Activated CD8-positive, alpha-beta memory T cell treated with anti-CD3 and anti-CD28 coated beads, Interleukin-2, amount 50 U/mL, for 48 hours (primary cell): ENCODE results near the gene PKLR.
A peak's percentile ranks its signal among the peaks of the same experiment; 100 is the strongest.

ENCODE experiments used
- DNase-seq: peaks from one replicate; pipeline ENCODE4 v3.0.0-alpha.2; 2020

PKLR gene

DNA sequence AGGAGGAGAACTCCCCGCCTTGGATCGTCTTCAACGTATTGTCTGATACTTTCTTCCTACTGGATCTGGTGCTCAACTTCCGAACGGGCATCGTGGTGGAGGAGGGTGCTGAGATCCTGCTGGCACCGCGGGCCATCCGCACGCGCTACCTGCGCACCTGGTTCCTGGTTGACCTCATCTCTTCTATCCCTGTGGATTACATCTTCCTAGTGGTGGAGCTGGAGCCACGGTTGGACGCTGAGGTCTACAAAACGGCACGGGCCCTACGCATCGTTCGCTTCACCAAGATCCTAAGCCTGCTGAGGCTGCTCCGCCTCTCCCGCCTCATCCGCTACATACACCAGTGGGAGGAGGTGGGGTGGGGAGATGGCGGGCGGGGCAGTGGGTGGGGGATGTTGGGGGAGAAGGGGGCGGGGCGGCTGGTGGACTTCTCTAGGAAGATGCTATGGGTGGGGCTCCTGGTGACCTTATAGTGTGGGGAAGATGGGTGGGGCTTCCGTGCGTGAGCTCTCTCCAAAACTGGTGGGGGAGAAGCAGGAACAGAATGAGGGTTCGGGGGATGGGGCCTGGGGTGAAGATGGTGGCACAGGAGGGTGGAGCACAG, 18.6 kb downstream of the PKLR start:
- no peak for DNase-seq

GRCh38 chr1:155279268-155279667, 22.0 kb downstream of the PKLR start:
- DNase-seq = no peak

DNA sequence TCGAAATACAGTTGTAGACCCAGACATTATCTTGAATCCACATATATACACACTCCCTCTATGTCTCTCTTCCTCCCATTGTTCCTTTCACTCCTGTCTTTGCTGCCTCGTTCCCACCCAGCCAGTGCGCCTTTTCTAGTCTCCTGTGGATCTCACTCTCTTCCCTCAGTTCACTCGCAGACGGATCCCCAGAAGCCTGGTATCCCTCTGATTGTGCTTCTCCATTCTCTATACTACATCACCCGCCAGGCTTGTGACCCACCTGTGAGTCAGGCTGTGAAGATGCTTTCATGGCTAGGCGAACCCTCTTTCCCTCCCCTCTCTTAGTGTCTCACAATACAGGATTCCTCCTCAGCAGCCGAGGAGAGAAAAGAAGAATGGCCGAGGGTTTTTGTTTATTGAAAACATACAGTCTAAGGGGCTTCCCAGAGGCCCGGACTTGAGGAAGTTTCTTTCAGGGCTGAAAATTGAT, 22.5 kb downstream of the PKLR start:
- no peak for DNase-seq

DNA sequence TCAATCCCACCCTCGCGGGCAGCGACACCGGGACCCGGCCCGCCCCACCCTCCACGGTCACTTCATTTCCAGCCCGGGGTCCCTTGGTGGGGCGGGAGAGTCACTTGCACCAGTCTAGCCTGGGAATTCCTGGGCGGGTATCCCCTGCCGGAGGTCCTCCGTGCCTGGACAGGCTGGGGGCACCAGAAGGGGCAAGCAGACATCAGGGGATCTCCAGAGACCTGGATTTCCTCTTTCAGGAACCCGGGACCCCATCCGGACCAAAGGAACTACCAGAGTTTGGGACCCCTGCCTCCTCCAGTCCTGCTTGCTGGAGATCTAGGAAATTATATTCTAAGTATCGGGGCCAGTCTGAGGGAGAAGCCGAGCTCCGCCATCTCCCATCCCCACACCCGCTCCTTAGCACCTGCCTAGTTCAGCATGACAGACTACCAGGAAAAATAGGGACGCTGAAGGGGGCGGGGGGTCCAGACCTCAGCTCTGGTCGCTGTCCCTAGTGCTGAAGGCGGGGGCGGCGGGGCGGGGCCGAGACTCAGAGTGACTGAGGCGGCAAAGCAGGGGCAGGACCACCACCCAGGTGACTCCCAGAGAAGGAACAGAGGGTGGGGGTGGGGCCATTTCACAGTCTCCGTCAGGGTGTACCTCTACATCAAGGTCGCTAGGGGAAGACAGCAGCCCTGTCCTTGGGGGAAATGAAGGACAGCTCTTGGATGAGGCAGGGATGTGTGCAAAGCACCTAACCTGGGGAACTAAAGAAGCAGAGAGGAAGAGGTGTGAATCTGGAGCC, 23.1 kb downstream of the PKLR start:
- DNase-seq = peak; percentile 89

DNA sequence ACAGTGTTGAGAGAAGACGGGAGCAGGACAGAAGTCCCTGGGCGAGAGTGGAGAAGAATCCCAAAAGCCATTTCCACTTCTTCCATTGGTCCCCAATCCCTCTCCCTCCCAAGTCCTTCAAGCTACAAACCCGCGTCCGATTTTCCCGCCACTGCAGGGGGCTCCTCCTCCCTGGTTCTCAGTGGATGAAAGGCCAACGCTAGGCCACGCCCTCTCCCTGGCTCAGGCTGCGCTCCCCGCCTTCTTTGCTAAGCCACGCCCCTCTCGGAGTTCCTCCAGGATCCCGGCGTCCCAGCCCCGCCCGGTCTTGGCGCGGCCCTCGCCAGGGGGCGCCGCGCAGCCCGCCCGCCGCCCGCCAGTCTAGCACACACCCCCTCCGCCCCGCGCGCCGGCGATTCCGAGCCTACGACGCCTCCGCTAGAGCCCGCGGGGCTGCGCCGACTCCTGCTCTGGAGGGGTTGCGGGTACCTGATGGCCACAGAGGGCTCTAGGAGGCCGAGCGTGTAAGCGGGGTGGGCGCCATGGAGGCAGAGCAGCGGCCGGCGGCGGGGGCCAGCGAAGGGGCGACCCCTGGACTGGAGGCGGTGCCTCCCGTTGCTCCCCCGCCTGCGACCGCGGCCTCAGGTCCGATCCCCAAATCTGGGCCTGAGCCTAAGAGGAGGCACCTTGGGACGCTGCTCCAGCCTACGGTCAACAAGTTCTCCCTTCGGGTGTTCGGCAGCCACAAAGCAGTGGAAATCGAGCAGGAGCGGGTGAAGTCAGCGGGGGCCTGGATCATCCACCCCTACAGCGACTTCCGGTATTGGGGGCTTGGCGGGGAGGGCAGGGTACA, 24.0 kb downstream of the PKLR start, which contains the start of gene HCN3:
Gene HCN3 (plus strand): TSS at position 394 of the 832 bp plus-strand sequence. CDS start 128 bp downstream, at position 522.
- DNase-seq = peak; percentile 96

DNA sequence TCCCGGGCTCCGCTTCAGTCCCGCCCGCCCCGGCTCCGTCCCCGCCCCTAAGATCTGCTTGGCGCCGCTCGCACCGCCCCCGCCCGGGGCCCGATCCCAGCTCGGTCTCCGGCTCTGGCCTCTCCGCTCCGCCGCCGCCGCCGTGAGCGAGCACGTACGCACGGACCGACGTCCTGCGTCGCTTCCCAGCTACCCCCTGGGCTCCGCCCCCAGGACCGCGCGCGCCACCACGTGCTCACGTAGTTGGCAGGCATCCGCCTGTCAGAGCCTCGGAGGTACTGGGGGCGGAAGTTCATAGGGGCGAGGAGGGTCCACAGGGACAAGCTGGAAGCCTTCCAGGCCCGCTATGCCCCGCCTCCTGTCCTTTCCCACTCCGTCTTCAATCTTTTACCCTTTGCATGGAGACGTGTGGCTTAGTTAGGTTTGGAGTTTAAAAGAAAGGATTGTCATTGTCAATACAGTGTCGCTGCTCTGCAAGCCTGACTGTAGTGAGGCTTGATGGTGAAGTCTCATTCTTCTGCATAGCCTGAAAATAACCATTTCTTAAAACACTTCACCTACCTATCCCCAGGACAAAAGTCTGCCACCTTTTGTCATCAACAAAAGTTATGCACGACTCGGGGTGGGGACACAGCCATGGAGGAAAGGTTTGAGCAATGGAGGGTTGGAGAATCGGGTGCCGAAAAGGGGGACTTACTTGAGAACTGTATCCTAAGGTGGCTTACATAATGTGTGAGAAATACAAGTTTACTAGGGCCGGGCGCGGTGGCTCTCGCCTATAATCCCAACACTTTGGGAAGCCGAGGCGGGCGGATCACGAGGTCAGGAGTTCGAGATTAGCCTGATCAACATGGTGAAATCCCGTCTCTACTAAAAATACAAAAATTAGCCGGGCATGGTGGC, 27.6 kb downstream of the PKLR start, which contains the start of gene CLK2:
Gene CLK2 (minus strand): TSS at position 162 of the 903 bp plus-strand sequence. CDS start 2,527 bp downstream, outside the sequence.
- DNase-seq = peak; percentile 98

GRCh38 chr1:155272466-155273342, 28.5 kb downstream of the PKLR start:
- DNase-seq = no peak

DNA sequence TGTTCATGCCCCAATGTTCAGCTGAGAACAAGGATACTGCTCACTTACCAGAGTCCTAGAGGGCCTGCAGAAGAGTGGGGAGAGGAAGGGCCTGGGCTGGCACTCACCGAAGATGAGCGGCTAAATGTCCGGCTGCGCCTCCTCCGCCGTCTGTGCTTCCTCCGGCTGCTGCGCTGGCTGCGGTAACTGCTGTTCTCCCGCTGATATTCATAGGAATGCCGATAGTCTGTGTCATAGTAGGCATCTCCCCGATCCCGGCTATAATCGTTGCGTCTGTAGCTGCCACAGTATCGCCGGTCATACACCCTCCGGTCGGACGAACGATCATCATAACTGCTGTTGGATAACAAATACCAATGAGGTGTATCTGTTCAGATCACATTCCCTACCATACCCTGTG, 31.9 kb downstream of the PKLR start:
- DNase-seq = no peak

DNA sequence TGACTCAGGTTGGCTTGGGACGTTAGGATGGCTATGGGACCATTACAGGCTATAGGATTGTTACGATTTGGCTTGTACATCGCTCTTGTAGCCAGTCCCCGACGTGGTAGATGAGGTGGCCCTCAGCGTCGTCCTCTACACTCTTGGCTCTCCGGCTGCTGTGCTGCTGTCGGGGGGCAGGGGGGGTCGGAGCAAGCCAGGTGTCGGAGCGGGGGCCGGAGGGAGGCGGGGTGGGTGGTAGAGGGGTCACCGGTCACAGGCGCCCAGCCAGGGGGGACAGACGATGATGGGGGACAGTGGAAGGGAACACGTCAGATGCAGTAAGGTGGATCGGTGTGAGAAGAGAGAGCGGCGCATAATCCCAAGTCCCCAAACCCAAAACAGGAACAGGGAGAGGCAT, 32.6 kb downstream of the PKLR start:
- no peak for DNase-seq

GRCh38 chr1:155267373-155267772, 33.9 kb downstream of the PKLR start:
- DNase-seq = no peak

- DNase-seq = no peak
Observed at GRCh38 chr1:155266553-155266952, 34.7 kb downstream of the PKLR start.

DNA sequence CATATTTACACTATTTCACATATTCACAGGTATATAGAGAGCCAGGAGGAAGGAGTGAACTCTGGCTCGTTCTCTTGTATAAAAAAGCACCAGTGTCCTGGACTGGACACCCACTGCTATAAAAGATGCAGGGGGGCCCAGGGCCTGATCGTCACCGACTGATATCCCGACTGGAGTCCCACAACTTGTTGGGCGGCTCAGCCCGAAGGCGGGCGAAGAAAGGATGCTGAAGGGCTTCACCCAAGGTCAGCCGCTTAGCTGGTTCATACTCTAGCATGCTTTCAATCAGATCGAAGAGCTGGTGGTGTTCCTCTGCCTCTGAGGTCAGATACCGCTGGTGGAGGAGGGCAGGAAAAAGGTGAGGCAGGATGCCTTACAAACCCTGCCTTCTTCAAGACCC, 38.2 kb downstream of the PKLR start:
- no peak for DNase-seq

- DNase-seq = peak; percentile 91
Observed at GRCh38 chr1:155261852-155262673, 39.2 kb downstream of the PKLR start, which contains the start of gene SCAMP3. TSS of gene SCAMP3 (minus strand) at chr1:155262360. CDS start at chr1:155262151, 209 bp downstream.

GRCh38 chr1:155261493-155261851, 39.8 kb downstream of the PKLR start:
- DNase-seq = no peak

GRCh38 chr1:155260276-155260675, 41.0 kb downstream of the PKLR start:
- no peak for DNase-seq

DNA sequence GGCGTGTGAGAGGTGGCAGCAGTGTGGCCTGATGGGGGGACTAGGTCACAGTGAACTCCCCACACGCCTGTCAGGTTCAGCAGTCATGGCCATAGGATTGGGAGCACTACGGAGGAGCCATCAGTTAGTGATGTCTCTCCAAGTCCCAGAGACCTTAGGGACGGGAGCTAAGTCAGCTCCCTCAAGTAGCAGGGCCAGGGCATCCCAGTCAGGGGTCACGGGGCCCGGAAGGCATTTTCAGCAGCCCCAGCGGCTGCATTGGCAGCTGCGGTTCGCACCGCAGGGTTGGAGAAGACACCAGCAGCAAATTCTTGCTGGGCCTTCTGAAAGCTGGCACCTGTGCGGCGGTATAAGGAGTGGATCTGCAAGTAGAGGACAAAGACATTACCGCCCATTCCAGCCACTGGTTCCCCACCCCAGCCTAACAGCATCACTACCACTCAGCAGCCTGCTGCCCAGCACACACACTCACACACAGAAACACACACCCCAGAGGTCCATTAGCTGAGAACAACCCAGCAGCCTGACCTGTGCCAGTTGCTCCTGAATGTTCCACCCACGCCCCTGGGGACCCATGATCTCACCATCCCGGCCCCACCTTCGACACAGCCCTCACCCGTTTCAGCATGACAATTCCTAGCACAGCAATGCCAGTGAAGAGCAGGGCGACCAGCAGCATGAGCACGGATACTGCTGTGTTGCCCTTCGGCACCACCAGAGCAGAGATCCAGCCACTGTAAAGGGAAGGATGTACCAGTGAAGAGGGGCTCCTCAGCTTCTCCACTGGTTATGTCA, 45.0 kb downstream of the PKLR start:
- no peak for DNase-seq

DNA sequence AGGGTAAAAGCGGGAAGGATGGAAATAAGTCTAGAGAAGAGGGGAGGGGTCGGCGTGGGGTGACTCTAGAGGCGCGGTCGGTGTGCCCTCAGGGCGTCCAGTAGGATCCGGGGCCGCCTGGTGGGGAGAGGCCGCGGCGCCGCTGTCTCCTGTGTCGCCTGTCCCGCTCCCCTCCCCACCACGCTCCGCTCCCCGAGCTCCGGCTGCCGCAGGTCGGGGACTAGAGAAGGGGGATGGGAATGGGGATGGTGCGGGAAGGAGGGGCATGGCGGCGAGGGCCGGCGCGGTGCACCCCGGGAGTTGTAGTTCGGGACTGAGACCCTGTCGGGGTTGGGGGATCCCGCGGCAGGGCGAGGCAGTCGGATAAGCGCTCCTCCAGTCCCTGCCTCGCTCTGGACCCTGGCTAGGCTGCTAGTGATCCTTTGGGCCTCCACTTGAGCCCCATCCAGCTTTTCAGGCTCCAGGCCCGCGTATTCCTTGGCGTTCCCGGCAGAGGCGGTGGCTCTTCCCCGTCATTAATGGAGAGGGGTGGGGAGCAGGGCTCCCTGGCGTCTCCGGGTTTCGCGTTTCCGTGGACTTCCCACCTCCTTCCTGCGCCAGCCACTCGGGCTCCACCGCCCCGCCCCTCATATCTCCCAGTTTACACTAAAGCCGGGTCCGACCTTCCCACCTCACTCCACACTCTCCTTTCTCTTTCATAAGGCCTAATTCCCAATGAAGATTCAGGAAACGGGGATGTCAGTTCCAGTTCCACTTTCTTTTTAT, 45.8 kb downstream of the PKLR start, which contains the start of gene ENTREP3:
Gene ENTREP3 (minus strand): TSS at position 241 of the 765 bp plus-strand sequence. CDS start 606 bp downstream, outside the sequence.
- DNase-seq = peak; percentile 91

GRCh38 chr1:155254714-155255242, 46.5 kb downstream of the PKLR start:
- DNase-seq = peak; percentile 63
